GM21526 (cell line): ENCODE results near the gene CRBN.

Experiments
- ATAC-seq: cut with Tn5 transposase; IDR thresholded peaks from one replicate; pipeline ENCODE4 v1.9.1; 2021; ENCODE audit warnings: moderate library complexity; ENCODE audit not compliant: unreplicated experiment, low FRiP score

The CRBN gene

DNA sequence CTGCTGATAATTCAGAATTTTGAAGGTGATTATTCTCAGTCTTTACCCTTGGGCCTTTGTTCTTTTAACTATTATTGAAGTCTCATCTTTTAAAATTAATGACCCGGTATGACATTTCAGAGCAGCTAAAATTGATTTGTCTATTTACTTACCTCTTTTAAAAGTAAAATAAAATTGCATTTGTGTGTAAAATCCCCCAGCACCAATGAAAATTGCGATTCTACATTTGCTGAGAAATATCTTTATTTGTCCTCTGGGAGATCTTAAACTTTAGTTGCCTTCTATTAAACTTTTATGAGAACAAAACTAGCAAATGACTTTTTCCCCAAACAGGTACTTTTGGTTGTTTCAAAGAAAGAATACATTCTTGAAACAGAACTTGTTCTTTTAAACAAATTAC lies 61.8 kb downstream of the CRBN start:
- ATAC-seq = no peak

DNA sequence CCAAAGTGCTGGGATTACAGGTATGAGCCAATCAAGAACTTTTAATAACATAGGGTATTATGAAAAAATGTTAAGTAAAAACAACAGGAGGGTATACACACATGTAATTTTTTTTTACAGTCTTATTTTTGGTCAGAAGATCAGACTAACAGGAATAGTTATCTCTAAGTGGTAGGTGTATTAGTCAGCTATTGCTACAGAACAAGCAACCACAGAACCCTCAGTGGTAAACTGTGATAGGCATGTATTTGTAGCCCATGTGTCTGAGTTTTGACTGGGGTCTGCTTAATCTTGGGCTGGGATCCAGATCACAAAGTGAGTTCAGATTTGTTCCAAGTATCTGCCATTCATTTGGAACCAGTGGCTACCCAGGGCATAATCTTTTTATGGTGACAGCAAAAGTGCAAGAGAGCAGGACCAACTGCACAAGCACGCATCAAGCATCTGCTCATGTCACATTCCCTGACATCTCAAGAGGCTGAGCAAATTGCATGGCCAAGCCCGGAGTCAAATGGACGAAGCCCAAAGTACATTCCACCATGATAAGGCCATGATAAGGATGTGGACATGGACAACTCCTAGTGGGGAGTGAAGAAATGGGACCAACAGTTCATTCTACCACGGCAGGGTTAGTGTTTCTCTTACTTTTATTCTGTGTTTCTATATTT lies 66.3 kb downstream of the CRBN start:
- ATAC-seq = no peak

DNA sequence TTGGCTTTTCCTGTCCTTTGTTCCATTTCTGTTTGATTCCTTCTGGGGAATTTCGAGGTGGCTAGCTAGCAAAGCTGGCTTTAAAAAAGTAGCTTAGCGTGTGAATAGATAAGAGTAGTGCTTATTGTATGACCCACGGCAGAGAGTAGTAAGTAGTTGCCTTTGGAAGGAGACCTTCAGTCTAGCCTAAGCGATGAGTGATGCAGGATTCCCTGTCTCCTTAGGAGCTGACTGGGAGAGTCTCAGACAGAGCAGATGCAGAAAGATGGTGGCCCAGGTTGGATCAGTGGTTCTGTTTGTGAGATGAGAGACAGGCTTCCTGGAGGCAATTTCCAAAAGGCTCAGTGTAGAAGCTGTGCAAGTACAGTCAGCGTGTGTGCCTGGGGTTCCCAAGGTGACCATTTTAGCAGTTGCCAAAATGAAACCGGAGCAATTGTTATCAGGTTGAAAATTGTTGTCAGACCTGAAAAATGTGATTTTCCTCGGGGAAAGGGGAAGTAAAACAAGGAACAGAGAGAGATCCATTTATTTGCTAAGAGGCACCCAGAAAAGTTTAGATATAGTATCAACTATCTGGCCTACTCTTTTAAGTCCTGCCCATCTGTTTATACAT lies 68.6 kb downstream of the CRBN start:
- no peak for ATAC-seq

DNA sequence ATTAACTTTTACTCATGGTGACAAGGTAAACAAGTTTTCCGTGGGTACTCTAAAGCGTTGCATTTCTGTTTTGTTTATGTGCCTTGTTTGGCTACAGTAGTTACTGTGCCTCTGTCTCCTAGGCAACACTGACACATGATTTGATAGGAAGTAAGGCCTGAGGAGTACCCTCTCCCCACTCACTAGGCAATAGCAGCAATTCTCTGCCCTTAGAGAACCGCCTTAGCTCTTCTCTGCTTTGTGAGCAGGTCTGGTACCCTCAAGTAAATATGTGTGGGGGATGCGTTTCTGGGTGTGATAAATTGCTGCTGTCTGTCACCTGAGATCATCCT lies 69.2 kb downstream of the CRBN start, which contains the start of gene IL5RA:
IL5RA (minus strand) TSS at position 76 of the 332 bp plus-strand sequence. CDS start 5,390 bp downstream, outside the sequence.
- peak; percentile 71 for ATAC-seq

DNA sequence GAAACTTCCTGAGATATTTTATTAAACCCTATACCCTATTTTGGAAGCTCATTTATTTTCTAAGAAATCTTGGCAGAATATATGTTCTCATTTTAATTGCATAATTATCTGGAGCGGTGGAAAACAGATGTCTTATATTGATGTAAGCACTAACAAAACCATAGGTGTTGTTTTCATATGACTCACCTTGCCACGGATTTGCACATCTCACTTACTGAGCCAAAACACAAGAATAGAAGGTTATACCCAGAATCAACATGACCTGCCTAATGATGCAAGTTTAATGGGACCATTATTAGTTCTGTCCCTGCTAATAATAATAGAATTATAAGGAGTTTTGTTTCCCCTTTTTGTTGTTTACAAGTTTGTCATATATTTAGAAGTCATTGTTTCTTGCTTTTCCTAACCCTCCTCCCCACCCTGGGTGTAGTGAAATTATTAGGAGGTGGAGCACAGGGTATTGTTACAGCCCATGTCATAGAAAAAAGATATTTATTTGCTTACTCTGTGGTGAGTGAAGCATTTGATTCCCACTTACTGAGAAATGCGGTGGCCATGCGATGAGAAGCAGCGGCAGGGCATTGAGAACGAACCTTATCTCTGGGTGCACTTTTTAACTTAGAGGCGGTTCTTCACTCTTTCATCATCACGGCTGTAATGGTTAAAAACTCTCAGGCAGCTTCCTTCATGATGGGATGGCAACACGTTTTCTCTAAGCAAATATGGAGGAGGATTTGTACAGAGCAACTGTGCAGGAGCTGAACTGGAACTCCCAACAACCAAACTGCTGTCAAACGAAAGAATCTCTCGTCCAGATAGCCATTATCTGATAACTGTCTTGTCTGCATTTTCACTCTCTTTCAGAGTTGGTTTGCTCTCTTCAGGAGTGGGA lies 69.8 kb downstream of the CRBN start:
- peak; percentile 77 for ATAC-seq

DNA sequence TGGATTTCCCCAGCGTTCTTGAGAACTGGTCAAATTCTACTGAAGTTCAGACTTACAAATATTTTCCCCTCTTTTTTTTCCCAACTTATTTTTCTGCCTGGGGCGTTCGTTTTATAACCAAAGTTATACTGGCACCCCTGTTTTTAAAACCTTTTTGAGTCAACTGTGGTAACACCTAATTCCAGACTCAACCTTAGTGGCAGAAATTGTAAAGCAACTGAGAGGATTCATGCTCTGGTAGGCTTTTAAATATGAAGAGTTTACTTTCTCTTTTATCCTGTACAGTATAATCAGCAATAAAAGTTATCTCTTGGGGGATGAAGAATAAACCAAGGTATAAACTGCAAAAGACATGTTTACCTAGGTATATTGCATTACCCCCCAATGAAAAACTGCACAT lies 71.6 kb downstream of the CRBN start:
- ATAC-seq = no peak

DNA sequence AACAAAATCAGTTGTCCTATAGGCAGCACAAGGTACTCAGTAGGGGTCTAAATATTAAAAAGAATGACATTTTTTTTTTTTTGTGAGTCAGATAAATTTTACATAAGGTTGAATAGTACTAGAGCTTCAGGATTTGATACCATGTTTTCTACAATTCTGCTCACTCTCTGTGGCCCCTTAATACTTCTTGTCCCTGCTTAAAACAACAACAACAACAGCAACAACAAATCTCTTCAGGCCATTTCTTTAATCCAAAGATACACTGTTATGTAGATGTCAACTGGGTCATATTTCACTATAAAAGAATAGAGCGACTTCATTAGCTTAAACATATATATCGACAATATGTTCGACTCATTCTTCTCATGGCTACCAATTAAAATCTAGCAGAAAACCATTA lies 72.3 kb downstream of the CRBN start:
- no peak for ATAC-seq

DNA sequence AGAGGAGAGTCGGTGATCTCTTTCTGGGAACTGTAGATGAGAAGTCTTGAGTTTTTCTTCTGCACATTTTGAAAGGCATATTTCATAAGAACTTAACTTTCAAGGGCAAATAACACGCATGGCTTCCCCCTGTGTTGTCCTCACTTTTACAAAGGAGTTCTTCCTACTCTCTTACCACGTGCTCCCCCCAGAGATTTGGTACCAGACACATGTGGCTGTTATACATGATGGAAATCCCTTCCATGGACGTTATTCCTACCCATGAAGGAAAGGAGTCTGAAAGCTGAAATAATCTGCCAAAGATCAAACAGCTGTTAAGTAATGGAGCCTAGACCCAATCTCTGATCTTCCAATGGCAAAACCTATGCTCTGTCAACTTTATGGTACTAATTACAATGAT lies 73.7 kb downstream of the CRBN start:
- no peak for ATAC-seq

DNA sequence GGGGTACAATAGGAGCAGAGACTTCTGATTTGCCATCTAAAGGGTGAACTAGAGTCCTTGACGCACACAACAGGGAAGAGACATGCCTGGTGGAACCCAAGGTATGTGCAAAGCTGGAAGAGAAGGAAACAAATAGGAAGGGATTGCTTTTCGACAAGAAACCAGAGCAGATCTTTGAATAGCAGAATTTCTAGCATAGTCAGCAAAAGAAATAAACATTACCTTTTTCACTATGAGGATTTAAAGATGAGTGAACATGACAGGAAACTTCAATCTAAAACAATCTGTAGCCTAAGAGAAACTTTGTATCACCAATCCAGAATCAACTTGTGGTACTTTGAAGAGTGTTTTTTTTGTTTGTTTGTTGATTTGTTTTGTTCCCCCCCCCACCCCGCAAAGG lies 74.2 kb downstream of the CRBN start:
- ATAC-seq = no peak

DNA sequence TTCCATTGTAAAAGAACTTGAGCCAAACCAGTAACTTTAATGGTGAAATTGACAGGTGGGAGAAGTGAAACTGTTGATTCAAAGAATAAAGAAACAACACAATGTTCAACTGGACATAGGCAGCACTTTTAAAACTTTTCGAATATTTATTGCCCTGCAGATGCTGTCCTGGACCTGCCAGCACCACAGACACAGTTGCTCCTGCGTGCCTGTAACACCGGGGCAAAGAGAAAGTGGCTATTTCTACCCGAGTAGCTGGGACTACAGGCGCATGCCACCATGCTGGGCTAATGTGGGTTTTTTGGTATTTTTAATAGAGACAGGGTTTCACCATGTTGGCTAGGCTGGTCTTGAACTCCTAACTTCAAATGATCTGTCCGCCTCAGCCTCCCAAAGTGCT lies 76.7 kb downstream of the CRBN start:
- ATAC-seq = no peak

DNA sequence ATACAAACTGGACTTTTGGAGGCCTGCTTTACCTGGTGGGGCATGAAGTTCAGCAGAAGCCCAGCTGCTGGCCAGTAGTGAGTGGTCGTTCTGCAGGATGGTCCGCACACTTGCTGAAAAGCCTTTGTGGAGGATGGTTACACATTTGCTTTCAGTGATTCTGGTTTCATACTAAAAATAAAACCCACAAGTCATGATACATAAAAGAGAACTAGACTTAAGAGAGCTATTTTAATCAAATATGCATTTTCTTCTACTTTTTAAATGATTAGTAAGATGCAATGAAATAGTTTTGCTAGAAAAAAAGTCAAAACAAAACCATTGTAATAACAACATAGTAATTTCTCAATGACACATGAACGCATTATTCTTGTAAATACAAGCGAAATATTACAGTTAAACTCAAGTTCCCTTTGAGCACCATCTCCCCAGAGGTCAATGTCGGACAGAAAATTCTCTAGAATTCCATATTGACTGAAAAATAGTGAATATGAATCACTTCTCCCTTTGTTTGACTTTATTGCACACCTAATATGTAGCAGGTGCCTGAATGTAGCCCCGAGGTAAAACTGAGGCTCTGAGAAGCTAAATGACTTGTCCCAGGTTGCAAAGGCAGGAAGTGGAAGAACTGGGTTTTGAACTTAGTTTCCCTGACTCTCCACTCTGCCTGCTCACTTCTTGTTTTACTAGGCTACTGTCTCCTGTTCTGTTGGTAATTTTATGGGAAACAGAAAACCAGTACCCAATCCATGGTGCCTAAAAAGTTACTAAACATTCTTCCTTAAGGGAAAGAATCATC lies 77.6 kb downstream of the CRBN start:
- peak; percentile 67 for ATAC-seq
